Retinal pigment epithelial cell (primary cell): Measurements from ENCODE around the gene DACT2.

Source experiments
- DNase-seq: peaks from one replicate; pipeline ENCODE4 v3.0.0-alpha.2; 2010; ENCODE audit warnings: low read depth
- H3K4me3 ChIP-seq: 2 replicates; pipeline ENCODE4 v1.5.1; 2011; ENCODE audit warnings: mild to moderate bottlenecking, low read length, control low read depth, moderate library complexity
- TF ChIP-seq, protein P1 (sequence below): conservative IDR thresholded peaks from 2 replicates; pipeline ENCODE4 v1.5.1; 2011; ENCODE audit warnings: low read depth, low read length, control low read depth, inconsistent platforms

Gene DACT2

GRCh38 chr6:168319279-168320111, at the start of gene DACT2:
DACT2 (minus strand) TSS chr6:168319777; CDS start chr6:168319633, 144 bp downstream.
- no peak for DNase-seq

DNA sequence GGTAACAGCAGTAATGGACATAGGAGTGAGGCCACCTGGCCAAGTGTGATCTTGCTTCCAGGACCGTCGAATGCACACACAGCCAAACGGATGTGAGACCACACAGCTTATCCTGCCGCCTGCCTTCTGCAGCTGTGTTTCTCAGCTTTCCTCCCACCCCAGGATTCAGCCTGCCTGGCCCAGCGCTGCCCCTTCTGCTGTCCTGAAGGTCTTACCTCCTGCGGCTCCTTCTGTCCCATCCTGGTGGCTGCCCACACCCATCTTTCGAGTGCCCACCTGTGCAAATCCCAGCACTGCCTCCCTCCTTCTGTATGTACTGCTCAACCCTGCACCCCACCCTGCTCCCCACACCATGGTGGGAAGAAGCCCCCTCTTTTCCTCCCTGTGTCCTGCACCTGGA, 49.4 kb upstream of the DACT2 start:
- no peak for DNase-seq
- H3K4me3 ChIP-seq: no peak overlapping the region
- TF ChIP-seq, protein P1, sequence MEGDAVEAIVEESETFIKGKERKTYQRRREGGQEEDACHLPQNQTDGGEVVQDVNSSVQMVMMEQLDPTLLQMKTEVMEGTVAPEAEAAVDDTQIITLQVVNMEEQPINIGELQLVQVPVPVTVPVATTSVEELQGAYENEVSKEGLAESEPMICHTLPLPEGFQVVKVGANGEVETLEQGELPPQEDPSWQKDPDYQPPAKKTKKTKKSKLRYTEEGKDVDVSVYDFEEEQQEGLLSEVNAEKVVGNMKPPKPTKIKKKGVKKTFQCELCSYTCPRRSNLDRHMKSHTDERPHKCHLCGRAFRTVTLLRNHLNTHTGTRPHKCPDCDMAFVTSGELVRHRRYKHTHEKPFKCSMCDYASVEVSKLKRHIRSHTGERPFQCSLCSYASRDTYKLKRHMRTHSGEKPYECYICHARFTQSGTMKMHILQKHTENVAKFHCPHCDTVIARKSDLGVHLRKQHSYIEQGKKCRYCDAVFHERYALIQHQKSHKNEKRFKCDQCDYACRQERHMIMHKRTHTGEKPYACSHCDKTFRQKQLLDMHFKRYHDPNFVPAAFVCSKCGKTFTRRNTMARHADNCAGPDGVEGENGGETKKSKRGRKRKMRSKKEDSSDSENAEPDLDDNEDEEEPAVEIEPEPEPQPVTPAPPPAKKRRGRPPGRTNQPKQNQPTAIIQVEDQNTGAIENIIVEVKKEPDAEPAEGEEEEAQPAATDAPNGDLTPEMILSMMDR: no peak

More at GRCh38 chr6:168319279-168320111, at the start of gene DACT2:
- TF ChIP-seq, protein P1: no peak
- no peak within 1 kb of the TSS for H3K4me3 ChIP-seq

DNA sequence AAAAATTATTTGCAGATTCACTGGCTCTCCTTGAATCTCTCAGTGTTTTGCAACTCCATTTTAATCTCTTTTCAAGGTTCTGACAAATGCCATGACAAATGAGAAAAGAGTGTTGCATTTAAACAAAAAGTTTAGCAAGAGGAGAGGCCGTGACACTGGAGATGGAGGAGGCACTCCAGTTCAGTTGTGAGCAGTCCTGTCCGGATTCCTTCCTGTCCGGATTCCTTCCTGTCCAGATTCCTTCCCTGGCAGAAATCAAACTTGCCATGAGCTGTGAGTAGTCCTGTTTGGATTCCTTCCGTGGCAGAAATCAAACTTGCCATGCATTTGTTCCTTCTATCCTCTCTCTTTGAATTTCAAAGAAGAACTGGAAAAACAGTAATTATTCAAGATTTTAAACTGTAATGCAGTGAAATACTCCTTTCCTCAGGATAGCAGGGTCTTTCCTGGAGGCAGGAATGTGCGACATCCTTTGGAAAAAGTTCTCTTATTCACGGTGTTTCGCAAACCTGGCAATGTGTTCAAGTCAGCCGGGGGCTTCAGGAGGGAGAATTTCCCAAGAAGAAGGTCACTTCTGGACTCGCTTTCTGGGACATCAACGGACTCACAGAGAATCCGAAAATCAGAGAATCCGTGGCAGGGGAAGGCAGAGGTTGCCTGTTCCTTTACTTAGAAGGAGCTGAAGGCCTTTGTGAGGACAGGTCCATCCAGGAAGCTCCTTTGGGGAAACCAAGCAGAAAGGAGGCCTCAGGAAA, 48.7 kb upstream of the DACT2 start:
- no peak for DNase-seq
- H3K4me3 ChIP-seq: no peak overlapping the region
- TF ChIP-seq, protein P1: no peak

DNA sequence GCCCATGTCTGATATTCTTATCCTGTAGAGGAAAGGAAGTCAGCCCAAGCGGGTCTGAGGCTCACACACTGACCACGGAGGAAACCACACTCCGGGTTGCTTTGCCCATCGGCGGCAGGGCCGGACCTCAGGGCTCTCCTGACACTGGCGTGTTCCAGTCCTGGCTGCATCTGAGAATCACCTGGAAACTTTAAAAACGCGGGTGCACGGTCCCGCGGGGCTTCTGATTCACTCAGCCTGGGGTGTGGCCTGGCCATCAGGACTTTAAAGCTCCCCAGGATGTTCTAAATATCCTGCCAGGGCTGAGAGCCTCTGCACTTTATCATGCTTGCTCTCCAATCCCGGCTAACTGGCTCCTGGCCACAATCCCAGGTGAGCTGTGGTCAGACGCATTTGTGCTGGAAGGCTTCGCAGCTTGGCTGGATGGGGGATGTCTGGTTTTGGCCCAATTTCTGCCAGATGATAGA, 47.7 kb upstream of the DACT2 start:
- H3K4me3 ChIP-seq: no peak overlapping the region
- TF ChIP-seq, protein P1: no peak
- DNase-seq: no peak

GRCh38 chr6:168366473-168366872, 46.9 kb upstream of the DACT2 start:
- TF ChIP-seq, protein P1: no peak
- DNase-seq: no peak
- H3K4me3 ChIP-seq: no peak overlapping the region

DNA sequence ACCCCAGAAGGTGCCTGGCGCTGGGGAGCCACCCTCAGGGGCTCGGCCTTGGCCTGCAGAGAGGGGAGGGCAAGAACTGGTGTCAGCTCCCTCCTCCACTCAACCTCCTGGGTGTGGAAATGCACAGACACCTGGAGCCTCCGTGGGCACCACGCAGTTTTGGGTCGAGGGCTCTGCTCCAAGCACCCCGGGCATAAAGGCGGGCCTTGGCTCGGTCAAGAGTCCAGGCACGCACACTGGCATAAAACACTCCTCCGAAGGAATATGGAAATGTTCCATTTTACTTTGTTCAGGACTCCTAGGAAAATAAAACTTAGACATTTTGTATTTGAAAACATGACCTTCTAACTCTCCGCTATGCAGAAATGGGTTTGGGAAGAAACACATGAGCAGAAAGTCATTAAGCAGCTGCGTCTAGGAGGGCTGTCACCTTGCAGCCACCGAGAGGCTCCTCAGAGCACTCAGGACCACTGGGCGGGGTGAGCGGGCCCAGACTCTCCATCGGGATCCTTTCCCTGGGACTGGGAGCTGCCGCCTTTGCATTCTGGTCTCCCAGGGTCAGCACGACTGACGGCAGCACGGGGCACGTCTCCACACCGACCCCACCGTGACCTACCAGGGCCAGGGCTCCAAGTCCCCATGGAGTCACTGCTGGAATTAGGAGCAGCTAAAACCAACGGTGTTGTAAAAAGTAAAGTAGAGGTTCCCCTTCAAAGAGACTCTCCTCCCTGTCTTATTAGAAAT, 46.0 kb upstream of the DACT2 start:
- no peak for DNase-seq
- no peak overlapping the region for H3K4me3 ChIP-seq
- TF ChIP-seq, protein P1: no peak
